ENCODE results near the gene NT5C2. TPM values are rescaled to one million over a fixed set of nuclear protein-coding genes. Genes with fewer than 3 reads are reported as not detected.

The NT5C2 gene
- total and polyA plus RNA-seq, 2 of the 4 experiments (the other 2 are of a cell fraction) = 60.0 to 65.1 TPM

DNA sequence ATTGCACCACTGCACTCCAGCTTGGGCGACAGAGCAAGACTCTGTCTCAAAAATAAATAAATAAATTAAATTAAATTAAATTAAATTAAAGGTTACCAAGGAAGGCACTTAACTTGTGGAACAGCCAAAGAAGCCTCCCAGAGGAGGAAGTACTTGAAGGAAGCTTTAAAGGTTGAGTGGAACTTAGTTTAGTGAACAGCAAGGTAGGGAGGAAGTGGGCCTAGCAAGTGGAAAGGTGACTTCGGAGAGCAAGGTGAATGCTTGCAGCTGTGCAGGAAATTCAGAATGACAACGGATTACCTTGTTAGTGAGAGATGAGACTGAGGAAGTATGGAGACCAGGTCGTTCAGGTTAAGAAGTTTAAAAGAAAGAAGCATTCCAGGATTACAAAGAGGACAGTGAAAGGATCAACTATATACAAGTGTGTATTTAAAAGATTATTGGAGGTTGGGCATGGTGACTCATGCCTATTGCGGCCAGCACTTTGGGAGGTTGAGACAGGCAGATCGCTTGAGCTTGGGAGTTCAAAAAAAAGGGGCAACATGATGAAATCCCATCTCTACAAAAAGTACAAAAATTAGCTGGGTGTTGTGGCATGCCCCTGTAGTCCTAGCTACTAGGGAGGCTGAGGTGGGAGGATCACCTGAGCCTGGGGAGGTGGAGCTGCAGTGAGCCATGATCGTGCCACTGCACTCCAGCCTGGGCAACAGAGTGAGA is 39.9 kb upstream of the NT5C2 start:
- Histone ChIP-seq H4K5ac (ENCODE audit: low read depth, low read length) (peak overlapping the region; percentile 99), H3K79me1 (ENCODE audit: low read depth in 1 of 2, low read length in 2 of 2) (peaks cover 0 to 13% of the 10 kb centered on the region in 2 experiments; a peak in 1 of 4 replicates), H3K4me1 (ENCODE audit: control insufficient read depth, insufficient read depth, low read length) (peaks cover 19% of the 10 kb centered on the region), H3K36me3 (ENCODE audit: control insufficient read depth, insufficient read depth, low read length) (no peaks in the 10 kb centered on the region), H3K4ac (ENCODE audit: low read depth, low read length) (peak overlapping the region; percentile 96), H2BK20ac (ENCODE audit: low read depth, low read length) (peak overlapping the region; percentile 100), H3K9ac (ENCODE audit: low read depth, low read length) (no peak overlapping the region), H2BK5ac (ENCODE audit: low read depth, low read length, poor library complexity, severe bottlenecking) (peak overlapping the region; percentile 94), H3K9me1 (ENCODE audit: insufficient read depth, low read length) (peaks cover 6% of the 10 kb centered on the region), H3K23ac (ENCODE audit: low read depth, low read length) (peak overlapping the region; percentile 55), H4K91ac (ENCODE audit: insufficient read depth, low read depth, low read length) (peak overlapping the region; percentile 94), H4K8ac (ENCODE audit: low read depth in 2 of 2, low read length in 2 of 2) (peak overlapping the region; percentile 67 to 85), H3K27me3 (ENCODE audit: control insufficient read depth, insufficient read depth, low read length) (no peaks in the 10 kb centered on the region), H2AFZ (replicated peaks; ENCODE audit: low read length, poor library complexity) (peak overlapping the region; percentile 27), H2AK9ac (replicated peaks; ENCODE audit: low read depth, low read length, poor library complexity) (no peak overlapping the region), H3K27ac (ENCODE audit: insufficient read depth, low read length) (peak overlapping the region; percentile 98), H4K20me1 (ENCODE audit: insufficient read depth, low read length) (no peaks in the 10 kb centered on the region), H2BK15ac (ENCODE audit: low read depth, low read length) (peak overlapping the region; percentile 96; the same call in 2 of the 3 replicates), H3K14ac (replicated peaks; ENCODE audit: low read depth, low read length) (peak overlapping the region; percentile 75), H3K4me3 (ENCODE audit: insufficient read depth, low read depth, low read length) (no peak overlapping the region), H3K18ac (ENCODE audit: low read depth, low read length) (peak overlapping the region; percentile 99), H2AK5ac (ENCODE audit: low read depth, low read length) (peak overlapping the region; percentile 93), H3K9me3 (ENCODE audit: control insufficient read depth, insufficient read depth, low read length) (no peaks in the 10 kb centered on the region), H3K4me2 (ENCODE audit: low read depth, low read length) (peak overlapping the region; percentile 75; the same call in 1 of the 2 replicates), H3K56ac (ENCODE audit: extremely low read depth, insufficient read depth, low read length) (peak overlapping the region; percentile 47; the same call in 1 of the 2 replicates), H2BK120ac (ENCODE audit: low read depth, low read length) (peak overlapping the region; percentile 94)
- ChIA-PET POLR2A (ENCODE audit: unreplicated experiment) (interaction anchor here (0.6 kb wide), 1 partner anchor 42 kb away, joined by 9 read pairs; no protein-coding TSS in a partner anchor), CTCF (interaction anchor here (0.7 kb wide), 1 partner anchor 230 kb away, joined by 3 read pairs; no protein-coding TSS in a partner anchor)
- dilution Hi-C loops (cut with HindIII; ENCODE audit: low sequenced_read_pairs, unreplicated experiment) = no loop called here
- no peak for TF ChIP-seq POLR2A (IDR thresholded peaks at IDR 0.05; ENCODE audit: low read depth, low read length)
- peak; percentile 80 for TF ChIP-seq FOS (IDR thresholded peaks at IDR 0.05; ENCODE audit: low read depth, low read length)
- no peak for TF ChIP-seq MAFK (IDR thresholded peaks at IDR 0.05; ENCODE audit: low read depth, low read length)
- TF ChIP-seq MAZ (IDR thresholded peaks at IDR 0.05; ENCODE audit: borderline replicate concordance, low read depth, low read length) = no peak
- TF ChIP-seq, protein P1, sequence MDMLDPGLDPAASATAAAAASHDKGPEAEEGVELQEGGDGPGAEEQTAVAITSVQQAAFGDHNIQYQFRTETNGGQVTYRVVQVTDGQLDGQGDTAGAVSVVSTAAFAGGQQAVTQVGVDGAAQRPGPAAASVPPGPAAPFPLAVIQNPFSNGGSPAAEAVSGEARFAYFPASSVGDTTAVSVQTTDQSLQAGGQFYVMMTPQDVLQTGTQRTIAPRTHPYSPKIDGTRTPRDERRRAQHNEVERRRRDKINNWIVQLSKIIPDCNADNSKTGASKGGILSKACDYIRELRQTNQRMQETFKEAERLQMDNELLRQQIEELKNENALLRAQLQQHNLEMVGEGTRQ (IDR thresholded peaks at IDR 0.05; ENCODE audit: low read depth, low read length) = no peak
- no peak for TF ChIP-seq RFX5 (IDR thresholded peaks at IDR 0.05; ENCODE audit: low read depth, low read length)
- no peak for TF ChIP-seq SMC3 (IDR thresholded peaks at IDR 0.05; ENCODE audit: low read depth, low read length)
- TF ChIP-seq, protein P2, sequence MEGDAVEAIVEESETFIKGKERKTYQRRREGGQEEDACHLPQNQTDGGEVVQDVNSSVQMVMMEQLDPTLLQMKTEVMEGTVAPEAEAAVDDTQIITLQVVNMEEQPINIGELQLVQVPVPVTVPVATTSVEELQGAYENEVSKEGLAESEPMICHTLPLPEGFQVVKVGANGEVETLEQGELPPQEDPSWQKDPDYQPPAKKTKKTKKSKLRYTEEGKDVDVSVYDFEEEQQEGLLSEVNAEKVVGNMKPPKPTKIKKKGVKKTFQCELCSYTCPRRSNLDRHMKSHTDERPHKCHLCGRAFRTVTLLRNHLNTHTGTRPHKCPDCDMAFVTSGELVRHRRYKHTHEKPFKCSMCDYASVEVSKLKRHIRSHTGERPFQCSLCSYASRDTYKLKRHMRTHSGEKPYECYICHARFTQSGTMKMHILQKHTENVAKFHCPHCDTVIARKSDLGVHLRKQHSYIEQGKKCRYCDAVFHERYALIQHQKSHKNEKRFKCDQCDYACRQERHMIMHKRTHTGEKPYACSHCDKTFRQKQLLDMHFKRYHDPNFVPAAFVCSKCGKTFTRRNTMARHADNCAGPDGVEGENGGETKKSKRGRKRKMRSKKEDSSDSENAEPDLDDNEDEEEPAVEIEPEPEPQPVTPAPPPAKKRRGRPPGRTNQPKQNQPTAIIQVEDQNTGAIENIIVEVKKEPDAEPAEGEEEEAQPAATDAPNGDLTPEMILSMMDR (conservative IDR thresholded peaks at IDR 0.05; ENCODE audit: low read depth, low read length) = no peak
- TF ChIP-seq NFE2L2 (IDR thresholded peaks at IDR 0.05; ENCODE audit: low read depth, low read length) = no peak
- peak; percentile 66 for TF ChIP-seq CEBPB (IDR thresholded peaks at IDR 0.05; ENCODE audit: low read depth, low read length)
- DNase-seq = peak; percentile 83
- in situ Hi-C loops (cut with MboI; ENCODE audit: low sequenced_read_pairs) = loop anchor here (5.0 kb wide), 1 partner anchor 41 kb away; the partner anchor contains the start of gene NT5C2
- intact Hi-C loops (cut with micrococcal nuclease) = no loop called here
- peak; percentile 44 for ATAC-seq (ENCODE audit: low read depth)
- WGBS, 2 experiments (ENCODE audit: extremely low coverage in 2 of 2, insufficient read length in 1 of 2) = 100% methylated on average over 2 of the region's 7 CpGs; no CpG with 5 or more reads in 1 of the 2 experiments
- no TSS peak for BruUV-seq (replicated peaks)

Data from IMR-90 (cell line).